HG02610 (cell line): ENCODE results near the gene CD86.
A peak's percentile ranks its signal among the peaks of the same experiment; 100 is the strongest.
"Not testable (repeated sequence)": the region's sequence is repeated elsewhere in the genome, so short reads cannot be mapped to it uniquely, and the experiment has no call there.

ENCODE experiments used
- ATAC-seq: cut with Tn5 transposase; IDR thresholded peaks from one replicate; pipeline ENCODE4 v1.9.1; 2021; ENCODE audit warnings: mild to moderate bottlenecking, moderate library complexity; ENCODE audit not compliant: unreplicated experiment

Gene CD86

DNA sequence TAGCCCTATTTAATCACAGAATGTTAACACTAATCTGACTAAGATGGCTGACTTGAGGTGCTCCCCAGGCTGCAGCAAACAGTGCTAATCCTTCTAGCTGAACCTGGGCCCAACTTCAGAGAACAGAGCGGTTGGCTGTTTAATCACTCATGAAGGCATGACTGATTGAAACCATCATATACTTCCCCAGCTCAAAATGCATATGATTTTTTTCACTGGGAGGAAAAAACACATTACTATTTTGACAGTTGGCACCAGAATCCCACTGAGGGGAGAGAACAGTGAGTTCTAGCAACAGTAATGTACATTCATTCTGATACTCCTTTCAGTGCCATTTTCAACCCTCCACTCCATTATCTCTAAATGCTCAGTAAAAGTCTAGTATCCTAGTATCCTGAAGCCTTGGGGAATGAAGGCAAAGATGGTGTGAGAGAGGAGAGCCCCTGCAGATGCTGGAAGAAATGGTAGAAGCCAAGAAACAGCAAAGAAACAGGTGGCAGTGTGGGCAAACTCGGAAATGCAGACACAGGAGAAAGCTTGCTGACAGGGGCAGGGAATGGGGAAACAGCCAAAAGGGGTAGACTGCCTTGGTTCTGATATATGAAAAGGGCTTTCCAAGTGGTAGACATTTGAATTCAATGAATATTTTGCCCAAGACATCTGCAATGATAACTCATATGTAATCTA, 93.9 kb downstream of the CD86 start:
- ATAC-seq: no peak

DNA sequence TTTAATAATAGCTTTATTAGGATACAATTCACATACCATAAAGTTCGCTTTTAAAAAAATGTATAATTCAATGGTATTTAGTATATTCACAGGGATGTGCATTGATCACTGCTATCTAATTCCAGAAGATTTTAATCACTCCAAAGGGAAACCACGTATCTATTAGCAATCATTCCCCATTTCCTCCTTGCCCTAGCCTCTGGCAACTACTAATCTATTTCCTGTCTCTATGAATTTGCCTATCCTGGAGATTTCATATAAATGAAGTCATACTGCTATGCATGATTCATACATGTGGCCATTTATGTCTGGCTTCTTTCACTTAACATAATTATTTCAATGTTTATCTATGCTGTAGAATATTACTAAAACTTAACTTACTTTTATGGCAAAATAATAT, 96.3 kb downstream of the CD86 start:
- ATAC-seq: no peak

DNA sequence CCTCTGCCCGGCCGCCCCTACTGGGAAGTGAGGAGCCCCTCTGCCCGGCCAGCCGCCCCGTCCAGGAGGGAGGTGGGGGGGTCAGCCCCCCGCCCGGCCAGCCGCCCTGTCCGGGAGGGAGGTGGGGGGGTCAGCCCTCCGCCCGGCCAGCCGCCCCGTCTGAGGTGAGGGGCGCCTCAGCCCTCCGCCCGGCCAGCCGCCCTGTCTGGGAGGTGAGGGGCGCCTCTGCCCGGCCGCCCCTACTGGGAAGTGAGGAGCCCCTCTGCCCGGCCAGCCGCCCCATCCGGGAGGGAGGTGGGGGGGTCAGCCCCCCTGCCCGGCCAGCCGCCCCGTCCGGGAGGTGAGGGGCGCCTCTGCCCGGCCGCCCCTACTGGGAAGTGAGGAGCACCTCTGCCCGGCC, 109.8 kb downstream of the CD86 start:
- ATAC-seq: not testable (repeated sequence)

DNA sequence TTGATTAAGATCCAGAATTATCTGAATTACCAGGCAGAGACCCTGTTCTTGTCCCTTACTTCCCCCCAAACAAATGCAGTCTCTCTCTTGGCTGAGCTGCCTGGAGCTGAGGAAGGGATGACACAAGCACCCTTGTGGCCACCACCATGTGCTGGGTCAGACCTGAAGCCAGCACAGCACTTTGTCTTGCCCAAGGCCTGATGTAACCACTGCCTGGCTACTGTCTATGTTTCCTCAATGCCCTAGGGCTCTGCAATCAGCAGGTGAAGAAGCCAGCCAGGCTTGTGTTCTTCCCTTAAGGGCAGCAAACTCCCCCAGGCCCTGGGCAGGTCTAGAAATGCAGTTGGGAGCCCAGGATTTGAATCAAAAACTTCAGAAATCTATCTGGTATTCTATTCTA, 112.5 kb downstream of the CD86 start:
- no peak for ATAC-seq

DNA sequence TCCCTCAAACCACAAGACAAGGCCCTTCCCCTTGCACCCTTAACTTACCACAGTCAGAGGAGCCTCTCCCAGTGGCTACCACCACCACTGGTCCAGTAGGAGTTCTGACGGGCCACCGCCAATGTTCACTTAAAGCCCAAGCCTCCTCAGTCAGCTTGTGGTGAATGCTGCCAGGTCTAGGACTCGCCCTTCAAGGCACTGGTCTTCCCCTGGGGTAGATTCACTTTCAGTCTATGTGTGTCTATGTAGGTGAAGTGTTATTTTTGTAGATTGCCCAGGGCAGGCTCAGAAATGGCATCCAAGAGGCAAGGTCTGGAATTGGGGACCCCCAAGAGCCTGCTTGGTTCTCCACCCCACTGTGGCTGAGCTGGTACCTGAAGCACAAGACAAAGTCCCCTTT, 112.9 kb downstream of the CD86 start:
- ATAC-seq: peak; percentile 49

DNA sequence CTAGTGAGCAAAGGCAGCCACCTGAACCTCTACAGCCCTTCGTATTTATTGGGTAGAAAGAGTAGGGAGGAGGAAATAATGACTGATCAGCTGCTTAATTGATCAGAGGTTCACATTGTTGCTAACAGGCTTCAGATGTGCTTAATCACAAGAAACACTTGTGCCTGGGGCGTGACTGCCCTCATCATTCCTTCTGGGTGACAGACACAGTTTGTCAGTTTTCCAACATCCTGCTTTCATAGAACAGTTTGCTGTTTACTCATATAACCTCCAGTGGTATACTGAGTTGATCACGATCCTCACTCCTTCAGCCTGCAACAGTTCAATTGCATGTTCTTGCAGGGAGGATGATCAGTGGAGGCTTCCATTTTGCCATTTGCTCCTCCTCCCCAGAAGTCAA, 114.7 kb downstream of the CD86 start:
- ATAC-seq: no peak
